HG02970 (cell line): Measurements from ENCODE around the gene HES5.

ENCODE experiments used
- ATAC-seq: cut with Tn5 transposase; IDR thresholded peaks from one replicate; pipeline ENCODE4 v1.9.1; 2021; ENCODE audit warnings: mild to moderate bottlenecking, moderate library complexity, moderate number of reproducible peaks; ENCODE audit not compliant: unreplicated experiment, low FRiP score

HES5 gene

GRCh38 chr1:2502661-2503553 lies 27.2 kb downstream of the HES5 start:
- ATAC-seq = no peak

DNA sequence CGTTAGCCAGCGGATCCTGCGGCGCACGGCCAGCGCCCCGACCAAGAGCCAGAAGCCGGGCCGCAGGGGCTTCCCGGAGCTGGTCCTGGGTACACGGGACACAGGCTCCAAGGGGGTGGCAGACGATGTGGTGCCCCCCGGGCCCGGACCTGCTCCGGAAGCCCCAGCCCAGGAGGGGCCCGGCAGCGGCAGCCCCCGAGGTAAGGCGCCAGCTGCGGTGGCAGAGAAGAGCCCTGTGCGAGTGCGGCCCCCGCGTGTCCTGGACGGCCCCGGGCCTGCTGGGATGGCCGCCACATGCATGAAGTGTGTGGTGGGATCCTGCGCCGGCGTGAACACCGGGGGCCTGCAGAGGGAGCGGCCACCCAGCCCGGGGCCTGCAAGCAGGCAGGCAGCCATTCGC lies 27.9 kb downstream of the HES5 start:
- ATAC-seq = no peak

DNA sequence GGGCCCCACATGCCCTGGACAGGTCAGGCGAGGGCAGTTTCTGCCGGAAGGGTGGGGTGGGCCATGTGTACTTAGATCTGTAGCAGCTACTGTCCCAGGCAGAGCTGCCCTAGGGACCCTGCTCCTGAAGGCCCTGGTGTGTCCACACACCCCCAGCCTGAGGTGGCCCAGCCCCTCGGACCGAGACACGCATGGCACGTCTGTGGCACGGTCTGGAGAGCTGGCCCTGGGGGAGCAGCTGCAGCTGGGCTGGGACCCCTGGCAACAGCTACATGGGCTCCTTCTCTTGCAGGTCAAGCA lies 28.3 kb downstream of the HES5 start:
- ATAC-seq = no peak

GRCh38 chr1:2501041-2501819 lies 28.8 kb downstream of the HES5 start:
- ATAC-seq = no peak

- no peak for ATAC-seq
Measured at GRCh38 chr1:2499986-2500596, 30.0 kb downstream of the HES5 start.

DNA sequence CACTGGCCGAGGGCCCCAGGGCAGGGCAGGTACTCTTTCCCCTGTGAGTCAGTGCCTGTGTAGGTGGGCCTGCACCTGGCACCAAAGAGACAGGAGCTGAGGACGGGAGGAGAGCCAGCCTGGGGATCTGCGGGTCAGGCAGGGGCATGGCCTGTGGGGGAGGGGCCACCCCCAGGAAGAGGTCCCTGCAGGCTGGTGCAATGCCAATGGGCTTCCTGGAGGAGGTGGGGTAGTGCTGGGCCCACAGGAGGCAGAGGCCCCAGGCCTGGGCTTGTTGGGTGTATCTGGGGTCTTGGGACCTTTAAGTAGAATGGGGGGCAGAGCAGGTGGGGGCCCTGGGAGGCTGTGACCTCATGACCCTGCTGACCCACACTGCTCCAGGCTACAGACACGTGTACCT lies 30.8 kb downstream of the HES5 start:
- ATAC-seq = no peak

DNA sequence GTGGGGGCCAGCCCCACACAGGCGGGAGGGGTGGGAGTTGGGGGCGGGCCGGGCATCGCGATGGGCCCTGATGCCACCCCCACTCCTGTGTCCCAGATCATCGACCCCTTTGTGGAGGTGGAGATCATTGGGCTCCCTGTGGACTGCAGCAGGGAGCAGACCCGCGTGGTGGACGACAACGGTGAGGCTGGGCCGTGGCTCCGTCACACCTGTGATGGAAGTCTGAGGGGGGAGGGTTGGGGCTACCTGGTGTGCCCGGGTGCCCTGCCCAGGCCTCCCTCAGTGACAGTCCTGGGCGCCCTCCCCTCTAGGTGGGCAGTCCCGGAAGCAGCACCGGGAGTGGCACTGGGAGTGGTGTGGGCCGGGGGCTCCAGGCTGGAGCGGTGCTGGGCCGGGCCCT lies 31.4 kb downstream of the HES5 start:
- ATAC-seq = no peak

GRCh38 chr1:2497891-2498290 lies 32.2 kb downstream of the HES5 start:
- no peak for ATAC-seq

DNA sequence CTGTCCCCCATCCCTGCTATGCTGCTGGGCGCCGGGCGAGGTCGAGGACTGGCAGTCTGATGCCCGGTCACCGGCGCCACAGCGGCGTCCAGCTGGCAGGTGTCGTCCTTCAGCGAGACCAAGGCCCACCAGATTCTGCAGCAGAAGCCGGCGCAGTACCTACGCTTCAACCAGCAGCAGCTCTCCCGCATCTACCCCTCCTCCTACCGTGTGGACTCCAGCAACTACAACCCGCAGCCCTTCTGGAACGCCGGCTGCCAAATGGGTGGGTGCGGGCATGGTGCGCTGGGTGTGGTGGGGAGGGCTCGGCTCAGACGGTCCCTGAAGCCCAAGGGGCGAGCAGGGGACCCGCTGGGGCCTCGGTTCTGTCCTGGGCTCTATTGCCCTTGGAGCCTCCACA lies 33.3 kb downstream of the HES5 start:
- ATAC-seq = no peak

- no peak for ATAC-seq
Measured at GRCh38 chr1:2496087-2496622, 33.9 kb downstream of the HES5 start.

DNA sequence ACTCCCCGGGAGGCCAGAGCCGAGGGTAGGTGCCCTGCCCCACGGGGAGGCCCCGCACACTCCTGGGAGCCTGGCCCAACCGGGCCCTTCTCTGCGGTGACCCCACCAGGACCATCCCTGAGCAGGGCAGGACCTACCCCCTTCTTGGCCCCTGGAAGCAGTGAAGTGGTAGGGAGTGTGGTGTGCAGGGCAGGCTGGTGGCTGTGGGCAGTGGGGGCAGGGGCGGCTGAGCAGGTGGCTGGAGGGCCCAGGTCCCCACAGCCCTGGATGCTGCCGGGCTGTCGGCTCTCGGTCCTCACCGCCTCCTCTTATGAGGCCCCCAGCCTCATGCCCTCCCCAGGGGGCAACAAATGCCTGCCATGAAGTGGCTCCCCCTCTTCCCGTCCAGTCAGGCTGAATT lies 34.5 kb downstream of the HES5 start:
- no peak for ATAC-seq

GRCh38 chr1:2495026-2495425 lies 35.0 kb downstream of the HES5 start:
- ATAC-seq = no peak

DNA sequence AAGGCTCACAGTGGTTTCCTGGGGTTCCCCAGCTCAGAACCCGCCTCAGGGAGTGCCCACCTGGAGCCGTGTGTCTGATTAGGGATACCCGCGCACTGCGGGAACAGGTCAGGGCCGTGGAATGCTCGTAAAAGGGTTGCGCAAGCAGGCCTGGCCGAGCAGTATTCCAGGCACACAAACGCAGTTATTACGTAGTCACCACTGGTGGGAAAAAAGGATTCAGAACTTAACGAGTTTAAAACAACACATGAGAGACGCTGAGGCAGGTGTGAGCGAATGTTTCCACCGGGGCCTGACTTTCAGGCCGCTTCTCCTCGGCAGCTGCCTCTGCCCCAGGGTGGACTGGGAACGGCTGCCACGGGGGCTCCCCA lies 35.8 kb downstream of the HES5 start:
- ATAC-seq = no peak

DNA sequence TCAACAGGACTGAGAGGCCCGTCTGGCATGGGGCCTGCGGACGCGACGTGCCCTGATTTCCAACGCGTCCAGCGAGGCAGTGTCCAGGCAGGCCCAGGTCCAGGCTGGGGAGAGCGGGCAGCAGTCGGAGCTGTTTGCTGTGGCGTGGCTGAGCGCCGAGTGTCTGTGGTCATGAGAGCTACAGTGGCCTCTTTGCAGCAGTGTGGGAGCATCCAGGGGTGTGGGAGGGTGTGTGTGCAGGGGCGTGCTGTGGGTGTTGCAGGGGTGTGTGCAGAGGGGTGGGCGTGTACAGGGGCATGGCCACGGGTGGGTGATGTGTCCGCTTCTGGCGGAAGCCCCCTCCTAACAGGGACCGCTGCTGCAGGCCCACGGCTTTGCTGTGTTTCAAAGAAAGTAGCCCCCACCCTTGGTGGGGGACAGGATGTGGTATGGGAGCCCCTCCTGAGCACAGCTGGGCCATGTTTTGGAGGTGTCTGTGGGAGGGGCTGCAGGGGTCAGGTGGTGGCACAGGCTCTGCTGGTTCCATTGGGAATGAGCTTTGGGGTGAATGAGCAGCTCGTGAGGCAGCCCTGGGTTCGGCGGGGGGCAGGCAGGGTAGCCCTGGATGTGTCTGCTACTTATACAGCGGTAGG lies 36.3 kb downstream of the HES5 start:
- ATAC-seq = no peak

GRCh38 chr1:2493218-2493617 lies 36.8 kb downstream of the HES5 start:
- ATAC-seq = no peak

GRCh38 chr1:2492091-2492490 lies 38.0 kb downstream of the HES5 start:
- ATAC-seq = no peak

GRCh38 chr1:2489615-2490014 lies 40.4 kb downstream of the HES5 start:
- ATAC-seq = no peak

DNA sequence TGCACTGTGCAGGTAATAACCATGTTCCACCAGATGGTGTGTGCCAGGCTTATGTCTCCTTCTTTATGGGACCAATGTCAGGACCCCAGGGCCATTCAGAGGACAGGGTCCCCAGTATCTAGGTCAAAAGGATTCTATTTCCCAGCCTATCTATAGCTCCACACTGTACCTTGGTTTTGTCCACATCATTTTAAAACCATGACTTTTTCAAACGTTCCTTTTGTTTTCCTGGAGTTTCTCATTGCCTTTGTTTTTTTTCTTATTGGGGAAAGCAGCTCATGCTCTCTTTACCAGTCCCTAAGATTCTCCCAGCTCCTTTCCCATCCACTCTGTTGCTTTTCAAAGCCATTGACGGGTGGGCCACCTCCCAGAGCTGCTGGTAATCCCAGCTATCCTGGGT lies 41.4 kb downstream of the HES5 start:
- no peak for ATAC-seq

DNA sequence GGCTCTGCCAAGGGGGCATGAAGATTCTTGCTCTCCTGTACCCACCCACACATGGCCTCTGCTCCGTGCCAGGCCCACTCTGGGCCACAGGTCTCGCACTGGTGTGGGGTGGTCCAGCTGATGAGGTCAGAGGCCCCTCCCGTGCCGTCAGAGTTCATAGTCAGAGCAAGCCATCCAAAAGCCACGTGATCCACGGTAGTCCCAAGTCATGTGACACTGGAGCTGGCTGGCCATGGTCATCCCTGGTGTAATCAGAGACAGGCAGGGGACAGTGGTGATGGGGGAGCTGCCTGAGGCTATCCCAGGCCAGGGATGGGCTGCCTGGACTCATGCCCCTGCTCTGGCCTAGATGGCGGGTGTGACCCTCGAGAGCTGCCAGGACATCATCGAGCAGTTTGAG lies 43.5 kb downstream of the HES5 start:
- no peak for ATAC-seq

GRCh38 chr1:2486041-2486440 lies 44.0 kb downstream of the HES5 start:
- ATAC-seq = no peak

DNA sequence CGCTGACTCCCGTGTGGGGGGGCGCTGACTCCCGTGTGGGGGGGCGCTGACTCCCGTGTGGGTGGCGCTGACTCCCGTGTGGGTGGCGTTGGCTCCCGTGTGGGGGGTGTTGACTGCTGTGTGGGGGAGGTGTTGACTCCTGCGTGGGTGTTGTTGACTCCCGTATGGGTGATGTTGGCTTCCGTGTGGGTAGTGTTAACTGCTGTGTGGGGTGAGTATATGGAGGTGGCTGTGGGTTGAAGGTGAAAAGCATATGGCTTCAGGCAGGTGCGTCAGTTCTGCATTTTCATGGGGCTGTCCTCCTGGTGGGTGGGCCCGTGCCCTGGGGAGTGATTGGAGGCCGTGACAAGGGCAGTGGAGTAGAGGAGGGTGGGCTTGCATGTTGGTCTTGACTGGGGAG lies 46.1 kb downstream of the HES5 start:
- ATAC-seq = no peak
